ENCODE data around the gene BACE1.

The BACE1 gene

GRCh38 chr11:117289795-117290194, 26.3 kb downstream of the BACE1 start:
- Mint-ChIP-seq H3K9me3 (no peaks in the 10 kb centered on the region), H3K27me3 (ENCODE audit: low read depth) (no peaks in the 10 kb centered on the region), H3K27ac (no peak overlapping the region), H3K36me3 (ENCODE audit: low read depth) (peaks cover 82% of the 10 kb centered on the region), H3K4me3 (no peak overlapping the region), H3K4me1 (no peaks in the 10 kb centered on the region)
- no peak for TF ChIP-seq CTCF (IDR thresholded peaks at IDR 0.05; ENCODE audit: unreplicated experiment in 3 of 3)

- H3K4me3 Mint-ChIP-seq = no peak overlapping the region
- H3K27me3 Mint-ChIP-seq (ENCODE audit: low read depth) = no peaks in the 10 kb centered on the region
- H3K4me1 Mint-ChIP-seq = no peaks in the 10 kb centered on the region
- no peak overlapping the region for H3K27ac Mint-ChIP-seq
- no peaks in the 10 kb centered on the region for H3K9me3 Mint-ChIP-seq
- no peak for TF ChIP-seq CTCF (IDR thresholded peaks at IDR 0.05; ENCODE audit: unreplicated experiment in 3 of 3)
- peaks cover 80% of the 10 kb centered on the region for H3K36me3 Mint-ChIP-seq (ENCODE audit: low read depth)
Measured at GRCh38 chr11:117287668-117288067, 28.4 kb downstream of the BACE1 start.

GRCh38 chr11:117286588-117286987, 29.5 kb downstream of the BACE1 start:
- no peaks in the 10 kb centered on the region for H3K4me1 Mint-ChIP-seq
- TF ChIP-seq CTCF (IDR thresholded peaks at IDR 0.05; ENCODE audit: unreplicated experiment in 3 of 3) = no peak
- H3K4me3 Mint-ChIP-seq = no peak overlapping the region
- H3K9me3 Mint-ChIP-seq = no peaks in the 10 kb centered on the region
- H3K36me3 Mint-ChIP-seq (ENCODE audit: low read depth) = peaks cover 83% of the 10 kb centered on the region
- no peaks in the 10 kb centered on the region for H3K27me3 Mint-ChIP-seq (ENCODE audit: low read depth)
- no peak overlapping the region for H3K27ac Mint-ChIP-seq

GRCh38 chr11:117284053-117284452, 32.0 kb downstream of the BACE1 start:
- no peak overlapping the region for H3K4me3 Mint-ChIP-seq
- H3K9me3 Mint-ChIP-seq = no peaks in the 10 kb centered on the region
- no peaks in the 10 kb centered on the region for H3K27me3 Mint-ChIP-seq (ENCODE audit: low read depth)
- peaks cover 78% of the 10 kb centered on the region for H3K36me3 Mint-ChIP-seq (ENCODE audit: low read depth)
- TF ChIP-seq CTCF (IDR thresholded peaks at IDR 0.05; ENCODE audit: unreplicated experiment in 3 of 3) = no peak
- H3K27ac Mint-ChIP-seq = no peak overlapping the region
- no peaks in the 10 kb centered on the region for H3K4me1 Mint-ChIP-seq

GRCh38 chr11:117282956-117283355, 33.1 kb downstream of the BACE1 start:
- no peak for TF ChIP-seq CTCF (IDR thresholded peaks at IDR 0.05; ENCODE audit: unreplicated experiment in 3 of 3)
- no peak overlapping the region for H3K4me3 Mint-ChIP-seq
- H3K36me3 Mint-ChIP-seq (ENCODE audit: low read depth) = peaks cover 67% of the 10 kb centered on the region

GRCh38 chr11:117281869-117282268, 34.2 kb downstream of the BACE1 start:
- no peak for TF ChIP-seq CTCF (IDR thresholded peaks at IDR 0.05; ENCODE audit: unreplicated experiment in 3 of 3)
- no peak overlapping the region for H3K4me3 Mint-ChIP-seq
- H3K27ac Mint-ChIP-seq = peak overlapping the region in 1 of 3 experiments; percentile 48
- no peaks in the 10 kb centered on the region for H3K4me1 Mint-ChIP-seq
- no peaks in the 10 kb centered on the region for H3K9me3 Mint-ChIP-seq
- H3K36me3 Mint-ChIP-seq (ENCODE audit: low read depth) = peaks cover 60% of the 10 kb centered on the region
- no peaks in the 10 kb centered on the region for H3K27me3 Mint-ChIP-seq (ENCODE audit: low read depth)

More at GRCh38 chr11:117282956-117283355, 33.1 kb downstream of the BACE1 start:
- Mint-ChIP-seq H3K27me3 (ENCODE audit: low read depth) (no peaks in the 10 kb centered on the region), H3K9me3 (no peaks in the 10 kb centered on the region), H3K27ac (no peak overlapping the region), H3K4me1 (no peaks in the 10 kb centered on the region)

Data from nephron (organoid).